ENCODE data around the gene SMOC2.

The SMOC2 gene

DNA sequence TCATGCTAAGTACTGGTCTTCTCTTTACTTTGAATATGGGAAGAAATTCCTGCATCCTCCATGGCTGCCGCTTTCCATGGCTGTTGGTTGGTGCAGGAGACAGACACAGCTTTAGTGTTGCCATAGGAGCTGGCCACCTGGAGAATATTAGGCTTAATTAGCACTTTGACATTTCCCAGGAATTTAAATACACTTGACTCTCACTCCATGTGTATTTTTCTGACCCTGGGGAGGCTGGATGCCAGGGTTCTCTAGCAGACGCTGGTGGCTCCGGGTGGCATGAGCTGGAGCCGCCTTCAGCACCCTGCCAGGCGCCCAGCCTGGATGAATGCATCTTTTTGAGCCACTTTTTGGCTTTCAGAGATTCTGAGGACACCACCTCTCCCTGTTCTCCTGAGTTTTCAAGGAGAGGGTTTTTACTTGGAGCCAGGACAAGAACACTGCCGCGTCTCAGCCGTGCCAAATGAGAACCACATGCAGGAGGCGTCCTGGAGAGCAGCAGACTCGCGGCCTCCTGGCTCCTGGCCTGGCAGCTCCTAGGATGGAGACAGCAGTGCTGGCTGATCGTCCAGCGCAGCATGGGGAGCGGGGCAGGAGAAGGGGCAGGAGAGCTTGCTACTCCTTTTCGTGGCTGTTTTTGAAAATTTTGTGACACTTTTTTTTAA, 258.8 kb downstream of the SMOC2 start:
- no peaks in the 10 kb centered on the region for H3K36me3 ChIP-seq (ENCODE audit: control insufficient read depth in 2 of 2, insufficient read depth in 1 of 2, low read length in 2 of 2)
- no peaks in the 10 kb centered on the region for H3K4me1 ChIP-seq (ENCODE audit: control insufficient read depth, insufficient read depth, low read length)
- no peak overlapping the region for H3K4me3 ChIP-seq (ENCODE audit: low read depth, low read length)
- ChIA-PET CTCF (interaction anchor here (1.1 to 1.4 kb wide), 2 partner anchors 11 to 115 kb away, joined by 4 to 5 read pairs; no protein-coding TSS in a partner anchor), POLR2A (interaction anchor here (0.6 kb wide), 1 partner anchor 956 kb away, joined by 3 read pairs; no protein-coding TSS in a partner anchor)
- TF ChIP-seq ZNF169 (tag by site-specific recombination; IDR thresholded peaks at IDR 0.05) (no peak), ZFP3 (tag by site-specific recombination; IDR thresholded peaks at IDR 0.05; ENCODE audit: low read depth) (no peak), MEIS1 (CRISPR knock-in tag; IDR thresholded peaks at IDR 0.05; ENCODE audit: borderline replicate concordance) (no peak), ZNF248 (tag by site-specific recombination; IDR thresholded peaks at IDR 0.05) (no peak), ZNF274 (IDR thresholded peaks at IDR 0.05; ENCODE audit: low read length) (no peak), ZNF274 (tag by site-specific recombination; IDR thresholded peaks at IDR 0.05; ENCODE audit: borderline replicate concordance) (no peak), ZNF670 (tag by site-specific recombination; IDR thresholded peaks at IDR 0.05; ENCODE audit: low read depth) (no peak), ZFHX2 (tag by site-specific recombination; conservative IDR thresholded peaks at IDR 0.05) (no peak), KLF16 (tag by site-specific recombination; IDR thresholded peaks at IDR 0.05) (no peak), ZNF792 (tag by site-specific recombination; IDR thresholded peaks at IDR 0.05) (no peak), ZNF223 (tag by site-specific recombination; IDR thresholded peaks at IDR 0.05) (no peak), ZNF521 (tag by site-specific recombination; IDR thresholded peaks at IDR 0.05) (no peak), ZNF366 (tag by site-specific recombination; conservative IDR thresholded peaks at IDR 0.05) (no peak), ZBTB20 (tag by site-specific recombination; IDR thresholded peaks at IDR 0.05) (no peak), SCRT1 (tag by site-specific recombination; IDR thresholded peaks at IDR 0.05; ENCODE audit: borderline replicate concordance) (no peak), ZNF214 (tag by site-specific recombination; IDR thresholded peaks at IDR 0.05; ENCODE audit: borderline replicate concordance) (no peak)
- TF ChIP-seq, protein P1, sequence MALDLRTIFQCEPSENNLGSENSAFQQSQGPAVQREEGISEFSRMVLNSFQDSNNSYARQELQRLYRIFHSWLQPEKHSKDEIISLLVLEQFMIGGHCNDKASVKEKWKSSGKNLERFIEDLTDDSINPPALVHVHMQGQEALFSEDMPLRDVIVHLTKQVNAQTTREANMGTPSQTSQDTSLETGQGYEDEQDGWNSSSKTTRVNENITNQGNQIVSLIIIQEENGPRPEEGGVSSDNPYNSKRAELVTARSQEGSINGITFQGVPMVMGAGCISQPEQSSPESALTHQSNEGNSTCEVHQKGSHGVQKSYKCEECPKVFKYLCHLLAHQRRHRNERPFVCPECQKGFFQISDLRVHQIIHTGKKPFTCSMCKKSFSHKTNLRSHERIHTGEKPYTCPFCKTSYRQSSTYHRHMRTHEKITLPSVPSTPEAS (tag by site-specific recombination; IDR thresholded peaks at IDR 0.05) = no peak
- TF ChIP-seq, protein P2, sequence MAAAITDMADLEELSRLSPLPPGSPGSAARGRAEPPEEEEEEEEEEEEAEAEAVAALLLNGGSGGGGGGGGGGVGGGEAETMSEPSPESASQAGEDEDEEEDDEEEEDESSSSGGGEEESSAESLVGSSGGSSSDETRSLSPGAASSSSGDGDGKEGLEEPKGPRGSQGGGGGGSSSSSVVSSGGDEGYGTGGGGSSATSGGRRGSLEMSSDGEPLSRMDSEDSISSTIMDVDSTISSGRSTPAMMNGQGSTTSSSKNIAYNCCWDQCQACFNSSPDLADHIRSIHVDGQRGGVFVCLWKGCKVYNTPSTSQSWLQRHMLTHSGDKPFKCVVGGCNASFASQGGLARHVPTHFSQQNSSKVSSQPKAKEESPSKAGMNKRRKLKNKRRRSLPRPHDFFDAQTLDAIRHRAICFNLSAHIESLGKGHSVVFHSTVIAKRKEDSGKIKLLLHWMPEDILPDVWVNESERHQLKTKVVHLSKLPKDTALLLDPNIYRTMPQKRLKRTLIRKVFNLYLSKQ (tag by site-specific recombination; IDR thresholded peaks at IDR 0.05; ENCODE audit: borderline replicate concordance) = no peak
- TF ChIP-seq, protein P3, sequence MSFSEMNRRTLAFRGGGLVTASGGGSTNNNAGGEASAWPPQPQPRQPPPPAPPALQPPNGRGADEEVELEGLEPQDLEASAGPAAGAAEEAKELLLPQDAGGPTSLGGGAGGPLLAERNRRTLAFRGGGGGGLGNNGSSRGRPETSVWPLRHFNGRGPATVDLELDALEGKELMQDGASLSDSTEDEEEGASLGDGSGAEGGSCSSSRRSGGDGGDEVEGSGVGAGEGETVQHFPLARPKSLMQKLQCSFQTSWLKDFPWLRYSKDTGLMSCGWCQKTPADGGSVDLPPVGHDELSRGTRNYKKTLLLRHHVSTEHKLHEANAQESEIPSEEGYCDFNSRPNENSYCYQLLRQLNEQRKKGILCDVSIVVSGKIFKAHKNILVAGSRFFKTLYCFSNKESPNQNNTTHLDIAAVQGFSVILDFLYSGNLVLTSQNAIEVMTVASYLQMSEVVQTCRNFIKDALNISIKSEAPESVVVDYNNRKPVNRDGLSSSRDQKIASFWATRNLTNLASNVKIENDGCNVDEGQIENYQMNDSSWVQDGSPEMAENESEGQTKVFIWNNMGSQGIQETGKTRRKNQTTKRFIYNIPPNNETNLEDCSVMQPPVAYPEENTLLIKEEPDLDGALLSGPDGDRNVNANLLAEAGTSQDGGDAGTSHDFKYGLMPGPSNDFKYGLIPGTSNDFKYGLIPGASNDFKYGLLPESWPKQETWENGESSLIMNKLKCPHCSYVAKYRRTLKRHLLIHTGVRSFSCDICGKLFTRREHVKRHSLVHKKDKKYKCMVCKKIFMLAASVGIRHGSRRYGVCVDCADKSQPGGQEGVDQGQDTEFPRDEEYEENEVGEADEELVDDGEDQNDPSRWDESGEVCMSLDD (tag by site-specific recombination; IDR thresholded peaks at IDR 0.05) = no peak
- no peak overlapping the region for H3K27ac ChIP-seq (ENCODE audit: extremely low read depth, low read depth, low read length)
- no peaks in the 10 kb centered on the region for H3K9me3 ChIP-seq (ENCODE audit: control insufficient read depth, insufficient read depth, low read depth, low read length)

DNA sequence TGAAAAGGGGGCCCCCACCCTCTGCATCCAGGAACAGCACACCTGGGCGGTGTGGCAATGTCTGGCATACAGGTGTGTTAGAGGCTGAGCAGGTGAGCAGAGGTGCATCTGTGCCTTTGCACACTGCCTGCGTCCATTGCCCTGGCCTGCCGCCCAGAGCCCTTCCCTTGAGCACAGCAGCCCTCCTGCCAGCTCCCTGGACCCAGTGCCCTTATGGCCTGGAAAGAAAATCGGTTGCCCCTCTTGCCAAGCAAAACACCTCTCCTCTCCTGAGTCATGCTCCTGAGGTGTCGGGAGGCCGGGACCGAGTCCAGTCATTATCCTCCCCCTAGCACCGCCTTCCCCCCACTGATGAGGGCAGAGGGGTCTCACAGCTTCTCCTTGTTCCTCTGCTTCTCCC, 259.9 kb downstream of the SMOC2 start:
- no peaks in the 10 kb centered on the region for H3K36me3 ChIP-seq (ENCODE audit: control insufficient read depth in 2 of 2, insufficient read depth in 1 of 2, low read length in 2 of 2)
- H3K4me1 ChIP-seq (ENCODE audit: control insufficient read depth, insufficient read depth, low read length) = no peaks in the 10 kb centered on the region
- TF ChIP-seq ZNF121 (tag by site-specific recombination; IDR thresholded peaks at IDR 0.05) (no peak), ZNF16 (tag by site-specific recombination; IDR thresholded peaks at IDR 0.05; ENCODE audit: low read depth) (no peak)
- ChIA-PET POLR2A (no interaction called here), CTCF (no interaction called here)
- no peak overlapping the region for H3K27ac ChIP-seq (ENCODE audit: extremely low read depth, low read depth, low read length)
- no peaks in the 10 kb centered on the region for H3K9me3 ChIP-seq (ENCODE audit: control insufficient read depth, insufficient read depth, low read depth, low read length)
- no peak overlapping the region for H3K4me3 ChIP-seq (ENCODE audit: low read depth, low read length)

All from HEK293 (cell line).